ENCODE data around the gene FAF1. TPM values are rescaled to one million over a fixed set of nuclear protein-coding genes. Genes with fewer than 3 reads are reported as not detected.

The FAF1 gene
- total and polyA plus RNA-seq, 9 of the 15 experiments (the other 6 are each of a cell fraction or from before 2014, with no cell fraction given) = 48.7 to 225 (median 118) TPM

- TF ChIP-seq CHD7 (IDR thresholded peaks at IDR 0.05; ENCODE audit: low read depth, low read length) (no peak), ZNF830 (CRISPR knock-in tag; IDR thresholded peaks at IDR 0.05) (peak; percentile 88), IRF1 (CRISPR knock-in tag; IDR thresholded peaks at IDR 0.05; ENCODE audit: borderline replicate concordance) (no peak), L3MBTL2 (IDR thresholded peaks at IDR 0.05) (peak; percentile 95), ZFP36 (IDR thresholded peaks at IDR 0.05; ENCODE audit: low read depth, low read length, partially characterized antibody) (no peak), ZNF449 (CRISPR knock-in tag; IDR thresholded peaks at IDR 0.05) (no peak), ADNP (tag; IDR thresholded peaks at IDR 0.05) (no peak), TAF7 (tag; IDR thresholded peaks at IDR 0.05) (no peak; the same call in 1 of the 2 replicates), RFX5 (IDR thresholded peaks at IDR 0.05; ENCODE audit: low read depth, low read length) (no peak), XRCC3 (IDR thresholded peaks at IDR 0.05) (no peak), GTF2F1 (IDR thresholded peaks at IDR 0.05; ENCODE audit: low read depth, low read length) (no peak), ZNF347 (CRISPR knock-in tag; IDR thresholded peaks at IDR 0.05; ENCODE audit: low read depth) (no peak; the same call in 1 of the 2 replicates), YBX1 (IDR thresholded peaks at IDR 0.05) (no peak)
Measured at GRCh38 chr1:50968158-50968820, 8.2 kb upstream of the FAF1 start (continued).

All from K562 (cell line).